ENCODE measurements around the gene HBG1. TPM values are rescaled to one million over a fixed set of nuclear protein-coding genes. Genes with fewer than 3 reads are reported as not detected.

HBG1 gene
- total and polyA plus RNA-seq, 2 of the 8 experiments (the other 6 are each of a cell fraction or from before 2014, with no cell fraction given), result 0.26 TPM; not detected in 1

- CTCF ChIA-PET (ENCODE audit: partially characterized antibody), result interaction anchor here (0.8 kb wide), 1 partner anchor 10 kb away, joined by 3 read pairs; no protein-coding TSS in a partner anchor
- H4K91ac ChIP-seq (replicated peaks; ENCODE audit: insufficient read length, low read length), result no peak overlapping the region
These were observed 36.7 kb upstream of the HBG1 start for GRCh38 chr11:5286351-5286750.

More at GRCh38 chr11:5286351-5286750, 36.7 kb upstream of the HBG1 start:
- Histone ChIP-seq H2AK5ac (ENCODE audit: low read depth, low read length) (no peak overlapping the region), H3K23me2 (ENCODE audit: low read depth, low read length) (no peaks in the 10 kb centered on the region), H3K4ac (replicated peaks; ENCODE audit: insufficient read length, low read depth, low read length) (no peak overlapping the region), H2BK120ac (replicated peaks; ENCODE audit: low read depth, low read length) (no peak overlapping the region), H4K8ac (ENCODE audit: extremely low read depth, insufficient read depth, low read length) (no peak overlapping the region), H3K9ac (replicated peaks in 1 of 4; ENCODE audit: extremely low read depth in 1 of 4, low read depth in 3 of 4, low read length in 3 of 4) (no peak overlapping the region), H3K9me3 (ENCODE audit: insufficient read depth in 2 of 2, low read depth in 1 of 2, low read length in 1 of 2) (no peaks in the 10 kb centered on the region), H3K4me3 (ENCODE audit: extremely low read depth in 1 of 4, insufficient read depth in 2 of 4, low read depth in 3 of 4, low read length in 4 of 4) (no peak overlapping the region), H3K14ac (ENCODE audit: insufficient read length) (no peak overlapping the region), H2BK20ac (ENCODE audit: low read length) (no peak overlapping the region), H3K18ac (ENCODE audit: extremely low read depth, low read length) (no peak overlapping the region), H2BK5ac (ENCODE audit: low read depth, low read length) (no peak overlapping the region), H2BK15ac (ENCODE audit: low read length) (no peak overlapping the region), H3K27me3 (replicated peaks in 1 of 4; ENCODE audit: control insufficient read depth in 3 of 4, extremely low read depth in 1 of 4, insufficient read depth in 3 of 4, low read length in 3 of 4) (no peaks in the 10 kb centered on the region), H4K5ac (ENCODE audit: insufficient read length, low read depth, low read length) (no peak overlapping the region), H3K23ac (ENCODE audit: insufficient read length) (no peak overlapping the region), H3K79me2 (ENCODE audit: control insufficient read depth in 1 of 2, insufficient read depth in 2 of 2, low read length in 2 of 2) (no peaks in the 10 kb centered on the region), H2AFZ (ENCODE audit: low read length) (no peak overlapping the region), H3K4me2 (ENCODE audit: insufficient read depth in 1 of 2, low read depth in 2 of 2, low read length in 2 of 2) (no peak overlapping the region), H3K56ac (replicated peaks; ENCODE audit: insufficient read length, low read depth, low read length) (no peak overlapping the region), H3K27ac (ENCODE audit: low read depth, low read length) (no peak overlapping the region), H3K36me3 (ENCODE audit: control insufficient read depth in 2 of 4, insufficient read depth in 4 of 4, low read length in 3 of 4) (no peaks in the 10 kb centered on the region), H4K20me1 (replicated peaks in 1 of 2; ENCODE audit: control insufficient read depth in 1 of 2, insufficient read depth in 2 of 2, low read length in 2 of 2) (no peaks in the 10 kb centered on the region), H3K79me1 (ENCODE audit: low read depth, low read length) (no peaks in the 10 kb centered on the region), H3K4me1 (replicated peaks in 1 of 4; ENCODE audit: control insufficient read depth in 3 of 4, insufficient read depth in 4 of 4, low read length in 3 of 4) (no peaks in the 10 kb centered on the region), H2BK12ac (ENCODE audit: low read depth, low read length) (no peak overlapping the region)
- 82% methylated on average over 1 of the region's 1 CpG; no CpG with 5 or more reads in 1 of the 2 experiments for WGBS, 2 experiments (ENCODE audit: extremely low coverage in 1 of 2, insufficient coverage in 1 of 2, insufficient read length in 1 of 2, insufficient replicate concordance in 2 of 2, low coverage in 1 of 2, low lambda C conversion rate in 2 of 2, missing lambda C conversion rate in 1 of 2)
- POLR2A ChIA-PET (ENCODE audit: partially characterized antibody), result no interaction called here
- DNase-seq (ENCODE audit: low read depth in 1 of 2, low spot score in 2 of 2) (no peak), FAIRE-seq (no peak)

Data from H1 (cell line).